ENCODE measurements around the gene CCDC152.

Gene CCDC152

GRCh38 chr5:42784132-42784531, 27.5 kb downstream of the CCDC152 start:
- no peak for DNase-seq

DNA sequence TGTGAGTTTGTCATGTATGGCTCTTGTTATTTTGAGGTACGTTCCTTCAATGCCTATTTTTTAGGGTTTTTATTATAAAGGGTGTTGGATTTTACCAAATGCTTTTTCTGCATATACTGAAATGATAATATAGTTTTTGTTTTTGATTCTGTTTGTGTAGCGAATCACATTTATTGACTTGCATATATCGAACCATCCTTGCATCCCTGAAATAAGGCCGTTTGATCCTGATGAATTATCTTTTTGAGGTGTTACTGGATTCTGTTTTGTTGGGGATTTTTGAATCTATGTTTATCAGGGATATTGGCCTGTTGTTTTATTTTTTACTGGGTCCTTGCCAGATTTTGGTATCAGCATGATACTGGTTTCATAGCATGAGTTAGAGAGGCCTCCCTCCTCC, 29.1 kb downstream of the CCDC152 start:
- DNase-seq: no peak

DNA sequence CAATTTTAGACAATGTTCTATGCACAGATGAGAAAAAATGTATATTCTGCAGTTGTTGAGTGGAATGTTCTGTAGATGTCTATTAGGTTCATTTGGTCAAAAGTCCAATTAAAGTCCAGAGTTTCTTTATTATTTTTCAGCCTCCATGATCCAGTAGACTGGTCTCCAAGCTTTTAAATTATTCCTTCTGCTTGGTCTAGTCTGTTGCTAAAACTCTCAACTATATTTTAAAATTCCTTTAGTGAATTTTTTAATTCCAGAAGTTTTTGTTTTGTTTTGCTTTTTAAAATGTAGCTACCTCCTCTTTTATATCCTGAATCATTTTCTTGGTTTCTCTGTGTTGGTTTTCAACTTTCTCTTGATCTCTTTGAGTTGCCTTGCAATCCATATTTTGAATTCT, 30.5 kb downstream of the CCDC152 start:
- no peak for DNase-seq

DNA sequence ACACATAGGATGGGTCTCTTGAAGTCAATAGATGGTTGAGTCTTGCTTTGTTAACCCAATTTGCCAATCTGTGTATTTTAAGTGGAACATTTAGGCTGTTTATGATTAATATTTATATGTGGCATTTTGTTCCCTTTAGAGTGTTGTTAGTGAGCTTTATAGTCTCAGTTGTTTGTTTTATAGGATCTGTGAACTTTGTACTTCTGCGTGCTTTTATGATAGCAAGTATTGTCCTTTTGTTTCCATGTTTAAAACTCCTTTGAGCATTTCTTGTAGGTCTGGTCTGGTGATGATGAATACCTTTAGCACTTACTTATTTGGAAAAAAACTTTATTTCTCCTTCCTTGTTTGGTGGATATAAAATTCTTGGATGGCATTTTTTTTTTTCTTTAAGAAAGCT, 31.2 kb downstream of the CCDC152 start:
- DNase-seq: no peak

GRCh38 chr5:42791151-42791550, 34.5 kb downstream of the CCDC152 start:
- no peak for DNase-seq

GRCh38 chr5:42798284-42799240, 41.9 kb downstream of the CCDC152 start:
- DNase-seq: no peak

GRCh38 chr5:42799241-42799608, 42.6 kb downstream of the CCDC152 start:
- DNase-seq: no peak

DNA sequence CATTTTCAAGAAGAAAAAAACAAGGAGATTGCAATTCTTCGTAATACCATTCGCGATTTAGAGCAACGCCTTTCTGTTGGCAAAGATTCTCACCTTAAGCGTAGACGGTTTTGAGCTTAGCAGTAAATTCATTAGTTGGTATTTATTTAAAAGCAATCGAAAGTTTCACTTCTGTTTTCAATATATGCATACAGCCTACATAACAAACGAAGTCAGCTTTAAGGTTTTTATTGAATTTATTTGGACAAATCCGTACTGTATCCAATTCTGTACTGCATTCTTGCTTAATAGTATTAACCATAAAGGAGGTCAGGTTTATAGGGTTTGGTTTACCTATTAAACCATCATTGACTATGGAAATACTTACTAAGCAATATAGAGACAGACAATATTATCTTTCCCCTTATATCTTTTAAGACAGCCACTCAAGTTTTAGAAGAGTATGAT, 43.1 kb downstream of the CCDC152 start:
- DNase-seq: no peak

- DNase-seq: no peak
Observed at GRCh38 chr5:42800748-42801330, 44.2 kb downstream of the CCDC152 start.

- DNase-seq: no peak
Observed at GRCh38 chr5:42801516-42802166, 45.0 kb downstream of the CCDC152 start.

GRCh38 chr5:42804717-42805339, 48.2 kb downstream of the CCDC152 start:
- no peak for DNase-seq

DNA sequence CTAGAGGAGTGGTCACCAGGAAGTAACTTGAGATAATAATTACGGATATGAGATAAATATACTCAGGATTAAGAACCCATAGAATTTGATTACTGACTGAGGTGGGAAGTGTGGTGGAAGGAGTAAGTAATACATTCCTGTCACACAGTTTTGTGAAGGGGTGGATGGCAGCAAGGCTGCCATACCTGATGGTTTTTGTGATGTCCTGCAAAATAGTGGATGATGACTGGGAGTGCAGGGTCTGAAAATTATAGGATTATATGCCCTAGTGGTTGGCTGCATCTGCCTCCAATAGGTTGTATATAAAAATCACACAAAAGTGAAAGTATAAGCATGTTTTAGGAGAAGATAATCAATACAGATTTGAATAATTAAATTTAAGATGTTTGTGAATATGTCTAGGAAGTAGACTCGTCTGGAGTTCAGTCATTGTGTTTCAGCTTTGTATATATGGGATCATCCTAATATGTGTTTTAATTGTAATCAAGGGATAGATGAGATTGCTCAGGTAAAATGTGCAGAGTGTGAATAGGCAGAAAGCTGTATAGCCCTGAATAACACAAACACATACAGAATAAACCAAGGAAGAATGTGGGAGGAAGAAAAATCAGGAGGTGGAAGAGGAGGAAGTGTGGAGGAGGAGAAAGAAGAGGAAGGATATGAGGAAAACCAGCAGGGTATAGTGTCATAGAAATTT, 49.5 kb downstream of the CCDC152 start:
- no peak for DNase-seq

DNA sequence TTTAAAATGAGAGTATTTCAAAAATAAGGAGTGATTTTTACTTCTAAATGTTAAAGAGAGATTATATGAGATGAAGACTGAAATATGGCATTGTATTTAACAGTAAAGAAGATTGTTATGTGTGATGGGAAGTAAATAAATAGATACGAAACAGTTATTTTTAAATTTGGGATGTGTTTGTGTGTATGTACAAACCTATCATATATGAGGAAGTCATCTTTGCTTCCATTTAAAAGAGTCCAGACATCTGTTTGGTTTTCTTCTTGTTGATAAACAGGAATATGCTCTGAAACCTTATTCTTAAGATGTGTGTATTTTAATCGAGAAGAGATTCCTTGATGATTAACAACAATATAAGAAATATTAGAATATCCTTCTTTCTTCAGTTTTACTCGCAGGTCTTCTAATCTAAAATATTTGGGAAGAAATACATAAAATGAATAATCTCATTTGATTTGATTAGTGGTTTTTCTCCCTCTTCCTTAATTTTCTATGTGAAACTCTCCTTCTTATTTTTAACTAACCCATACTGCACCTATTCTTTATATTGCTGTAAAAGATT, 50.2 kb downstream of the CCDC152 start:
- no peak for DNase-seq

GRCh38 chr5:42807722-42808447, 51.3 kb downstream of the CCDC152 start:
- no peak for DNase-seq

DNA sequence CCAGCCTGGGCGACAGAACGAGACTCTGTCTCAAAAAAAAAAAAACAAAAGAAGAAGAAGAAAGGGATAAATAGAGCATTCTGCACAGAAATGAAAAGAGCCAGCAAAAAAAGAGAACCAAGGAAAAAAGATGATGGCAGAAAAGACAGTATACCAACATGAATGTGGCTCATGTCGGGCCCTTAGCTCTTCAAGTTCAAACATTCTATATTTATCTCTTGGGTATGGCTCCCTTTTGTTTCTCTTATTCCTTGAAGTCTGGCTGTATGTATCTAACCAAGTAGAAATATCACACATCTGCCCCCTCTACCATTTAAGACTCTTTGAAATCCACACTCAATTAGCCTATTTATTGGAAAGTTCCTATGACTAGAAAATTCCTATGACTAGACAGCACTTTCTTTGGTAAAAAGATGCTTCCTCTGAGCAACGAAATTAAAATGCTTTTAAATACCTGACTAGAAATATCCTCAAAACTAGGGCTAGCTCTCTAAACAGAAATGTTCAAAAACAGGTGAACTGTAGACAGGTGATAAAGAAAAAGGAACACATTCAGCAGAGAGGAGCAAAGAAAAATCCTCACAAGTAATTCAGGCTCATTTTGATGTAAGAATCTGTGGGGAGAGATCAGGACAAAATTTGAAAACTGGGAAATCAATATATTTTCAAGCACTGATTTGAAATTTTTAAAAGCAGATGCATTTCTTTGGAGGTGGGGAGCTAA, 52.4 kb downstream of the CCDC152 start:
- DNase-seq: no peak

GRCh38 chr5:42810834-42811590, 54.4 kb downstream of the CCDC152 start:
- no peak for DNase-seq

GRCh38 chr5:42811591-42812446, 55.2 kb downstream of the CCDC152 start, which contains the start of gene SELENOP:
SELENOP (minus strand) TSS chr5:42811892; CDS start chr5:42808353, 3,539 bp downstream.
- DNase-seq: no peak

DNA sequence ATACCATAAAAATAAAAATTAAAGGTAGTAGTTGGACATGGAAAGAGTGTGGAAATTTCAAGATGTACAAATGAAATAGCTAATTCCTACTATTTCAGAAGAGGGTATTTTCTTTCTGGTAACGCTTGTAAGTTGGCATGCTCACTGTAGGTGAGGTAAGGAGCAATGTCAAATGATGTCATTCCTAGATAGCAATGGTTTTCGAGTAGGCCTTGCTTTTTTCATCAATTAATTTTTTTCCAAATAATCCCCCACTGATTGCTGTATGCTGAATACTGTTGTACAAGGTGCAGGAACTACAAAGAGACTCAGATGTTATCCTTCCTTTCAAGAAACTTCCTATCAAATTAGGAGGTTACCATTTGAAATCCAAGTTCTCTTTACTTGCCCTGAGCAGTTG, 56.0 kb downstream of the CCDC152 start:
- no peak for DNase-seq

- no peak for DNase-seq
Observed at GRCh38 chr5:42813533-42813932, 56.9 kb downstream of the CCDC152 start.

Data from GOT3 (cell line).